NCI-H460 (cell line): Measurements from ENCODE around the gene FYN. TPM values are rescaled to one million over a fixed set of nuclear protein-coding genes. Genes with fewer than 3 reads are reported as not detected.
"Not testable (repeated sequence)": the region's sequence is repeated elsewhere in the genome, so short reads cannot be mapped to it uniquely, and the experiment has no call there.

Source experiments
- DNase-seq: peaks from one replicate; pipeline ENCODE4 v3.0.0-alpha.2; 2016; ENCODE audit warnings: low read depth; ENCODE audit errors: extremely low read depth
- polyA plus RNA-seq: library from polyadenylated mRNA; depleted of rRNA; stranded (reverse); fragments of >200 nt; gene quantifications from 2 replicates; pipeline ENCODE4 v1.2.3, GENCODE V29; 2014; cell fraction: nucleus; rRNA removed
- total RNA-seq: library from RNA; depleted of rRNA; stranded (reverse); fragments of >200 nt; shearing (Covaris generic); gene quantifications from 2 replicates; pipeline ENCODE4 v1.2.3, GENCODE V29; 2014; rRNA removed

Gene FYN
- total RNA-seq: 1.1 and 3.7 TPM in 2 replicates
- 1.8 and 6.7 TPM in 2 replicates for polyA plus RNA-seq

DNA sequence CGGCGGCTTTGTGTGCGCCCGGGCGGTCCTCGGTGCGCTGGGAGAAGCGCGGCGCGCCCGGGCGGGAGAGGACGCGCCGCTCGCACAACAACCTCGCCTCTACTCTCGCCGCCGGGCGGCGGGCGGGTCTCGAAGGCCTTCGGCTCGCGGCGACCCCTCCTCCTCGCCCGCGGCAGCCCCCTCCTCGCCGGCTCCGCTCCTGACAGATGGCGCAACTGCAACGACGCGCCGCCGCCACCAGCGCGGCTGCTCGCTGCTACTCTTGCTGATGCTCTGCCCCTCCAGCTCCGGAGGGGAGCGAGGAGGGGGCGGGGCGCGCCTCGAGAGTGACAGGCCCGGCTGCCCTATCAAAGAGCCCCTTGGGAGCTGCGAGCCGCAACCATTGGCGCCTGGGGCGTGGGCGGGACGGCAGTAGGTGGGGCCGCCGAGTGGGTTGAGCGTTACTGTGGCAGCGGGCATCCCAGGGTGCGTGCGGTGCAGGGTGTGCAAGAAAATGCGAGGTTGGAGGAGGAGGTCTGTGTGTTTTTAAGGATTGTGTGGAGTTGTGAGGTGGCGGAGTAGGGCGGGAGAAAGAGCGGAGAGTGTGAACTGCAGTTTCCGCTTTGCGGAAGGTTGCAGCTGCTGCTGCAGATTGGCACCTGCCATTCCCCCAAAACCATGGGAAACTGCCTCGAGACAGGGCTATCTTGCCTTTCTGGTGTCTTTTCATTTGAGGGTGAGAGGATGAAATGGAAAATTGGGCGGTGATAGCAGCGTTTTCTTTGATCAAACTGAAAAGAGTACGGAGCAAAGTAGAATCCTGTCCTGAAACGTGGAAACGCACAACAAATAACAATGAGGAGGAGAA is at the start of gene FYN:
FYN (minus strand) TSS at position 275 of the 847 bp plus-strand sequence. CDS start 153,401 bp downstream, outside the sequence.
- peak; percentile 85 for DNase-seq

DNA sequence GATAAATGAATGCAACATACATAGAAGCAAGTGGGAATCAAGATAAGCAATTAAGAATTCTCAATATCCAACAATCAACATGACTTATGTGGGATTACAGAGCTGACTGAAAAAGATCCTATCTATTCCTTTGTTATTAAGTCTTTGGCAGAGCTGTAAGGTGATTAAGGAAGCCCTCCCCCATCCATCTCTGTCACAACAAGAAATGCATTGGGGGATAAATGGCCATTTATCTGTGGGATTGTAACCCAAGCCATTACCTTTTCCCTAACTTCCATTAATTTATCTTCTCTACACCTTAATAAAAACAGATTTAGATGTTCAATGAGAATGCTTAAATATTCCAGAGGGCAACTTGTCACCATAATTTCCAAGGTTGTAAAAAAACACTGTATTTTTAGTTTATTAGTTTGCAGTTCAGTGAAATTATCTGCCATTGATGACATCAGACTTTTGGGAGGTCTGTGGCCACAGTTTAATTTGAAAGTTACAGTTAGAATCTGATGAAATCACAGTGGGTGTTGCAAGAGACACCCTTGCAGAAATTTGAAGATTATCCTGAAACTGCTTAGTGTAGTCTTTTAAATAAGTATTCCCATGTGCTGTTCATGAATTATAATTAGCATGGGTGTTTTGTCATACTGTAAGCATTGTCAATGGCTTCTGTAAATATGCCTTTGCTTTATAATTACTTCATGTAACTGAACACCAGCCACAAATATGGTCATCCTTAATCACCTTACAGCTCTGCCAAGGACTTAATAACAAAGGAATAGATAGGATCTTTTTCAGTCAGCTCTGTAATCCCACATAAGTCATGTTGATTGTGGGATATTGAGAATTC is 49.4 kb upstream of the FYN start:
- DNase-seq: no peak

DNA sequence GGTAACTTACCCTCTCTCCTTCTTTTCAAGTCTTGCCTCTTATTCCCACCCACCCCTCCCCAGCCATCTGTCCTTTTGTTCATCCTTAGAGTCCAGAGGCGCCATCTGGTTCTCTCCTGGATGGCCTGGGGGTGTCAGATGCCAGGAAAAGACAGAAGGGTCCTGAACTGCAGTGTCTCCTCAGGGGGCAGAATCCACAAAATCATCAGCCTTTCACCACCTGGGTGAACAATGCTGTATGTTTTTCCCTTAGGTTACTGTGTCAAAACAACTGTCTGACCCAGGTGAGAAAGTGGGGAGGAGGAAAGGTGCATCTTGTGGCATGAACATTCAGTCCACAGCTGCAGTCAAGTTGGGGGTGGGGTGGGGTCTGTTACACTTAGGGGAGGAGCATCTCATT is 47.9 kb upstream of the FYN start:
- no peak for DNase-seq

DNA sequence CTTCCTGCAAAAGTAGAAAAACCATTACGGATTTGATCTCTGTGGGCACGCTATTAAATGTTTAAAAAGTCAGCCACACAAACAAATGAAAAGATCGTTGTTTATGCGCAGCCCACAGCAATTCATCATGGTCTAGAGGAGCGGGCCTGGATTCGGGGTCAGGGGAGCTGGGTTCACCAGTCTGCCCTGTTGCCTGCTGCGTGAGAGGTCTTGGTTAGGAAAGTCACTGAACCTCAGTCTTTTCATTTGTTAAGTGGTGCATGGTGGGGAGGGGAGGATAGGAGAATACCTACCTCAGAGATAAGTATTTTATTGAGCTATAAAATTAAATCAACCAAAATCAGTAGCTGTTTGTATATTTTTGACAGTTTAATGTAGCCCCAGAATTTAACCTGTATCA is 47.3 kb upstream of the FYN start:
- DNase-seq: no peak

DNA sequence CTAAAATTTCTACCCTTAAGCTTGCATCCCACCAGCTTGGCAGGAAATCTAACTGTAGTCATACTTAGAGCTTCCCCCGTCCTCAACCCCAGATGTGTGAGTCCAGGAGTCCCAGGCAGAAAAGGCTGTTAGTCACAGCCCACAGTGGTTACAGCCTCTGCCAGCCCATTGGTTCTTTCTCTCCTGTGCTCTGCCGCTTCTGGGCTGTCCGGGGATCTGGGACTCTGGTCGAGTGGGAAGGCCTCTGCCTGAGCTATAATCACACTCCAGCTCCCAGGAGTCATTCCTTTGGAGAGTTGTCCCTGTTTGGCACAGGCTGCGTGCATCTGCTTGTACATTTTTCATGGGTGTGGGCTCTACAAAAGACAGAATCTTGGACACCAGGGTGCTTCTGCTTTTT is 45.6 kb upstream of the FYN start:
- DNase-seq: no peak

DNA sequence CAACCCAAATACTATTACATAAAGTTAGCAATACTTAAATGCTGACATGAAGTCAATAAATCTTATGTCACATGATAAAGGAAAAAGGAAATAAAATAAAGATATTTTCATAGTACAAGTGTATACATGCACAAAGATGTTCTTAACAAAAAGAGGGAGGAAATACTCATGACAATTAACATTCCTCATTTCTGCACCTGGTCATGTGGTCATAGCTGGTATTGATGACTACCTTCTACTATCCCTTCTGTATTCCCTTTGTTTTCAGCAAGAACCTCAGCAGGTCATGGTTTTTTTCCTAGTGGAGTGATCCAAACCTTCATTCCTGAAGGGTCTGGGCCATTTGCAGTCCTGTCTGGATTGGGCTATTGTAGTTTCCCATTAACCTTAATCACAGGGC is 43.5 kb upstream of the FYN start:
- DNase-seq: no peak

DNA sequence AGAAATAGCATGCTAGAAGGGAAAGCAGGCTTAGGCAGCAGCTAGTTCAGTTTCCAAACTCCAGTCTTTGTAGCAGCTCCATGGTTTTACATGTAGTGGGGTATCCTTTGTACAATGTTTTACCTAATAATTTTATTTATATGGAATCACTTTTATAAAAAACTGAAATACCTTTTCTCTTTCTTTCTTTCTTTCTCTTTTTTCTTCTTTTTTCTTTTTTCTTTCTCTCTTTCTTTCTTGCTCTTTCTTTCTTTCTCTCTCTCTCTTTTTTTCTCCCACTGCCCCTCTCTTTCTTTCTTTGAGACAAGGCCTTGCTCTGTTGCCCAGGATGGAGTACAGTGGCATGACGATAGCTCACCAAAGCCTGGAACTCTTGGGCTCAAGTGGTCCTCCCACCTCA is 41.4 kb upstream of the FYN start:
- no peak for DNase-seq

DNA sequence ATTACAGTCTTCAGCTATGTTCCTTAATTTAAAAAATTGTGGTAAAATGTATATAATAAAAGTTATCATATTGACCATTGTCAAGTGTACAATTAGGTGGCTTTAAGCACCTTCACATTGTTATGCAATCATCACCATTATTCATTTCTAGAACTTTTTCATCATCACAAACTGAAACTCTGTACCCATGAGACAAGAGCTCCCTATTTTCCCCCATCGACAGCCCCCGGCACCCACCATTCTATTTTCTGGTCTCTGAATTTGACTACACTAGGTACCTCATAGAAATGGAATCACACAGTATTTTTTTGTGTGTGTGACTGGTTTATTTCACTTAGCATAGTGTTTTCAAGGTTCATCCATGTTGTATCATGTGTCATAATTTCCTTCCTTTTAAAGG is 39.7 kb upstream of the FYN start:
- no peak for DNase-seq

DNA sequence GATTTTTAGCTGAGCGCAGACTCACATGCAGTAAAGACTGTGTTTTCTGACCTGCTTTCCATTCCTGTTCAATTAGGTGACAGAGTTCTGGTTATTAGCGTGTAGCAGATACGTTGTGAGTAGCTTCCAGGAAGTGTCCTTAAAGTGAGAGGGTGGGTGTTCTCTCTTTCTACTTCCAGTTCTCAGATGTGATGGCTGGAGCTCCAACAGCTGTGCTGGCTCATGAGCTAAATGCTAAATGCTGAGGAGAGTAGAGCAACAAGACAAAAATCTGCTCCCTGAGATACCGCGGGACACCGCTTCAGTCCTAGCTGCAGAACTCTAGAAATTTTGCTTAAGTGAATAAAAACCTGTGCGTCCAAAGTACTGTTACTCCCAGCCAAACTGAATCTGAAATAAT is 38.2 kb upstream of the FYN start:
- no peak for DNase-seq

DNA sequence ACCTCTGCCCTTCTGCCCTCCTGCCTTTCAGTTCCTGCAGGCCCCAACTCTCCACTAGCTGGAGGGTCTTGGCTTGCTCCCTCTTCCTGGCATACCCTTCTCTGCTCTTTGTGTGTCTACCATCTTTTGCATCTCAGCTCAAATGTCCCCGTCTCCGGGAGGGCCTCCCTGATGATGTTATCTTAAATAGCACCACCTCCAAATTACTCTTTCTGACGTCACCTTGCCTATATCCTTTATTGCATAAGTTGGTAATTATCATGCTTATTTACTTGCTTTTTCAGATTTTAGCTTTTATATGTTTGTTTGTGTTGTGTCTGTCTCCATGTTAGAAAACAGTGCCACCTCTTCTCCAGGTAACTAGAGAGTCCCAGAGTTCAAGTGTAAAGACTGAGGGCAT is 36.0 kb upstream of the FYN start:
- no peak for DNase-seq

DNA sequence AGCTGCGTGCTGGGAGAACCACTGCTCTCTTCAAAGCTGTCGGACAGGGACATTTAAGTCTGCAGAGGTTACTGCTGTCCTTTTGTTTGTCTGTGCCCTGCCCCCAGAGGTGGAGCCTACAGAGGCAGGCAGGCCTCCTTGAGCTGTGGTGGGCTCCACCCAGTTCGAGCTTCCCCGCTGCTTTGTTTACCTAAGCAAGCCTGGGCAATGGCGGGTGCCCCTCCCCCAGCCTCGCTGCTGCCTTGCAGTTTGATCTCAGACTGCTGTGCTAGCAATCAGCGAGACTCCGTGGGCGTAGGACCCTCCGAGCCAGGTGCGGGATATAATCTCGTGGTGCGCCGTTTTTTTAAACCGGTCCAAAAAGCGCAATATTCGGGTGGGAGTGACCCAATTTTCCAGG is 35.1 kb upstream of the FYN start:
- DNase-seq: not testable (repeated sequence)

DNA sequence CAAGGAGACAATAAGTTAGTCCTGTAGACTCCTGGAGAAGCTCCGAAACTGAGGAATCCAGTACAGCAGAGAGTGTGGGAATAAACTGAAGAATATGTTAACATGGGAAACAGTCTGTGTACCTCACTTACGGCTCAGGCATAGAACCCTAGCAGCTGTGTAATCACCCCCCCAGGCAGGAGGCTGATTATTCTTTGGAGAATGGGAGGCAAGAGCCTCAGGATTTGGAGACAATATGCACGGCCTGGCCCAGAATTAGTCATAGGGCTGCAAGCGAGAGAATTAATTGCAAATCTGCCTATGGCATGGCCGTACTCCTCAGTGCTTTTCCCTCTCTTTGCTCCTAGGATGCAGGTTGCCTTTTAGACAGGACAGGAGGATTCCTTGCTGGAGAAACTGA is 27.5 kb upstream of the FYN start:
- DNase-seq: no peak

DNA sequence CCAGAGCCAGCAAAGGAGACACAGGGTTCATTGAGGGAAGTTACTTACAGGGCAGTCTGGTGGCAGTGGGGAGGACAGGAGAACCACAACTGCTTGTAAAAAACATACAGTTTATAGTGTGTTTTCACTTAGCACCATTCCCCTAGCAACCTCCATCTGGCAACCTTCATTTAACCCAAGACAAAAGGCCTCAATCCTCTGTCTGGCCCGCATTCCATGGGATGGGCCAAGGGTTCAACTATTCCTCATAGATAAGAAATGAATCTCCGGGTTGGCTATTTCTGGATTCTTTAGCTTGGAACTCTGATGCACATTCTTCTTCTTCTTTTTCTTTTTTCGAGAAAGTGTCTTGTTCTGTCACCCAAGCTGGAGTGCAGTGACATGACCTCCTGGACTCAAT is 26.3 kb upstream of the FYN start:
- DNase-seq: no peak

DNA sequence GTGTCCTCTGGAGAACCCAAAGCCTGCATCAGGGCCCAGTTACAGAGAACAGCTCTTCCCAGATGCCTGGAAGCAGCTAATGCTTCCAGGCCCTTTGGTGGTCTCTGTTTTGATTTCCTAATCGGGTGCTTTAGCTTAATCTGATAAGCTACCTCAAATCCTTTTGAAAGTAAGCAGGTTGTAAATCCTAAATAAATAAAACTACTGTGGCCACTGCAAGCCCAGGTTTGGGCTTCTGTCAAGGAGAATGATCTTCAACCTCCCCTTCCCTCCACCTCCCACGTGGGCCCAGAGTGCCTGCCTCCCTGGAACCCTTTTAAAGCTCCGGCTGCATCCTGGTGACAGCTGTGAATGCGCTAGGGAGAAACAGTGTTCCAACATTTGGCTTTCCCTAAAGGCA is 25.2 kb upstream of the FYN start:
- DNase-seq: no peak

DNA sequence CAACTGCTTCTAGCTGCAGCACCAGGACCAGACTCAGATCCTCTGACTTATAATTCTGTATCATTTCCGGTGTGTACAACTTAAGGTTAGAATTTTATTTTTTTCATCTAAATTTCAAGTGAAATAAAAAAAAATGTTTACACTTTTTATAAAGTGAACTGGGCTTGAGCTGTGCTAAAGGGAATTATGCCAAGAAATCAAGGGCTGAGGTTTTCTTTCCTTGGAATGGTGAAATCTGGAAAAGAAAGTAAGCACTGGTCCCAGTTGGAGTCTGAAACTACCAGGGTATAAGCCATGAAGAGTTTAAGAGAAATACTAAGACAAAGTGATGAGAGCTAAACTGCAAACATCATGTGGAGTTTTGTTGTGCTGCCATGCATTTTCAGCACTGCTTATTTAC is 21.7 kb upstream of the FYN start:
- DNase-seq: no peak

DNA sequence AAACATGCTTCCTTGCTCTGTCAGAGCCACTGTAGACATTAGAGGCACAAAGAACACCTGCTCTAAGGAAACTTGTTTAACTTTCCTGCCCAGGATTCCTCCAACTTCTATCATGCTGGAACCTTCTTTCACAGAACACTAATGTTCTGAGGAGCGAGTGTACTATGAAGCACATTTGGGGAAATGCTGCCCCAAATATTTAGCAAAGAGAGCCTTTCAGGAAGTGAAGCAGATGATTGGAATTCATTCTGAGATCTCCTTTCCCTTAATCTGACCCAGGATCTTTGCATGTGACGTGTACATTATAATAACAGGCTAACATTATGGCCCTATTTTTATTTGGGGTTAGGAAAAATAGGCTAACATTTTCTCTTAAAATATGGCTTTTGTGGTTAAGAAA is 21.0 kb upstream of the FYN start:
- no peak for DNase-seq

DNA sequence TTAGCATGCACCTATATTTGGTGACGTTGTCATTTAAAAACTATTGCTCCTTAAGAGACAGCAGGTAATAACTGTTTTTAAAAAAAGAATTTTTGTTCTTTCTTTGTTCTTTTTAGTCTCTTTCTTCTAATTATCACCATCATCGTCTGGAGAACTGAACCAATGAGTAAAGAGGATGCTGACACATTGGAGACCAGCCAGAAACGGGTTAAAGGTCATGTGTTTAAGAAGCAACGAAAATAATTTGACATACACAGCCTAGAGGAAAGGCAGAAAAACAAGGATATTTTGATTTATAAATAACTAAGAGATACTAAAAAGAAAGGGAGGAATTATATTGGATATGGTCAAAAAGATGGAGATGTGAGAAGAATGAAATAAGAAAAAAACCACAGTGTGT is 19.2 kb upstream of the FYN start:
- no peak for DNase-seq

DNA sequence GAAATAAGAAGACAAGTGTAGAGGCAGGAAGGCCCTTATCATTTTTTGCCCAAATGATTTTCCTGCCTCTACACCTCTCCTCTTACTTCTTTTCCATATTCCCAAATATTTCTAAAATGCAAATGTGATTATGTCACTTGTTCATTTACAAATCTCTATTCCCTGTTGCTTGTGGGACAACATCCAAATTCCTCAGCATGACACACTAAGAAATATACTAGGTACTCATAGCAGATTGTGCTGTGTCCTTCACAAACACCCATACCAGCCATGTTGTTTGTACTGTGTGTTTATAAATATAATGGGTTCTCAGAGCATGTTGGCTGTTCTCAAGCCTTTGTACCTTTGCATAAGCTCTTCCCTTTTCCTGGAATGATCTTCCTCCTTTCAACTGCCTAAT is 17.7 kb upstream of the FYN start:
- DNase-seq: no peak

DNA sequence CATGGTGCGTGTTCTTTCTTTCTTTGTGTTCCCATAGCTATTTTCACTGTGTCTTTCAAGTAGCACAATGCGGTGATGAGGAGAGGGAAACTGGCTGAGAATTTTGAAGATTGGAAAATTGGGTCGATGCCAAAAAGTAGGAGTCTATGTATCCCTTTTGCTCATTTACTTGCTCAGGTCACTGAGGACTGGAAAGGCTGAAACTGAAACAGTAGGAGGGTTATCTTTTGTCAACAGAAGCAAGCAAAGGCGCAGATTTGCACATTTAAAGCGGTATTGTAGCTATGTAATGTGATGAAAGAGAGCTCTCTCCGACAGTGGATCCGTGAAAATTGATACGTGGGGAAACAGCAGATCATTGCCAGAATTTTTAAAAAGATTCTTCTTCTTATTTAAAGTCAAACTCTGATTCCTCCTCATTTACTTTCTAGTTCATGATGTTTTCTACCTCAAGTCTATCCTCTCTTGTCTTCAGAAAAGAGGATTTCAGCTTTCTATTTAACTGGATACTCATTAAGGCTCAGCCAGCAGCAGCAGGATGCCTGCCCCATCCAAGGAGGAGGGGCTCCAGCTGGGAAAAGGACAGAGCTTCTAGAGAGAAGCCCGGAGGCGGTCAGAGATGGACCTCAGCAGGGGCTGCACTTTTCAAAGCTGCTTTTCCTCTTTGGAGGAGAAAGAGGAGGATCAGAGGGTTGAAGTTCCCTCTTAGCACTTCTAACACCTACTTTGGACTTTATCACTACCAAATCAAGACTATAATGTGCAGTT is 15.9 kb upstream of the FYN start:
- DNase-seq: no peak

DNA sequence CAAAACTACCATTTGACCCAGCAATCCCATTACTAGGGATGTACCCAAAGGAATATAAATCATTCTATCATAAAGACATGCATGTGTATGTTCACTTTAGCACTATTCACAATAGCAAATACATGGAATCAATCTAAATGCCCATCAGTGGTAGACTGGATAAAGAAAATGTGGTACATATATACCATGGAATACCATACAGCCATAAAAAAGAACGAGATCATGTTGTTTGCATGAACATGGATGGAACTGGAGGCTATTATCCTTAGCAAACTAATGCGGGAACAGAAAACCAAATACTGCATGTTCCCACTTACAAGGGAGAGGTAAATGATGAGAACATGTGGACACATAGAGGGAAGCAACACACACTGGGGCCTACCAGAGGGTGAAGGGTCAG is 13.5 kb upstream of the FYN start:
- DNase-seq: not testable (repeated sequence)

DNA sequence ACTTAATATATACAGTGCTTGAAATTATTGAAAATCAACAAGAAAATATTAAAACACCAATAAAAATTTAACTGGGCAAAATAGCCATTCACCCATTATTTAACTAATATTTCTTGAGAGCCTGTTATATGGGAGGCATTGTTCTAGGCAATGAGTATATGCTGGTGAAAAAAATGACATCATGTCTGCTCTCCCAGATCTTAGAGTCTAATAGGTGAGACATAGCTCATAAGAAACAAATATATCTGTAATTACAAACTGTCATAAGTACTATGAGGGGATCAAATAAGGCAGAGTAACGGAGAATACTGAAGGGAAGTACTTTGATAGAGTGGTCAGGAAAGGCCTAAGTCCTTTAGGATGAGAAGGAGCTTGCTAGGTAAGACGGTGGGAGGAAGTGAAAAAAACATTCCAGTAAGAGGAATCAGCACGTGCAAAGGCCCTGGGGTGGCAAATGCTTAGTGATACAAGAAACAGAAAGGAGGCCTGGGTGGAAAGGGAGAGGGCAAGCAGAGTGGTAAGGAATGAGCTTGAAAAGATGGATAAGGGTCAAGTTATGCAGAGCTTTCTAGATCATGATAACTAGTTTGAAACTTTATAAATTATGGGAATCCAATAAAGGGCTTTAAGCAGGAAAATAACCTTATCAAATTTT is 12.2 kb upstream of the FYN start:
- no peak for DNase-seq
